Gastroesophageal sphincter (tissue), 4 donors: Measurements from ENCODE around the gene CTNNA3. TPM values are rescaled to one million over a fixed set of nuclear protein-coding genes. Genes with fewer than 3 reads are reported as not detected.

ENCODE experiments used
- ATAC-seq: fragments of 150-250 bp; one replicate; pipeline ENCODE4 v1.9.1; 2016; ENCODE audit warnings: mild to moderate bottlenecking, moderate library complexity
- H3K27ac ChIP-seq, 4 donors: fragments of 200-600 bp; sonication (generic) in 3 of 4; 1 replicate in 3 of 4; 2 replicates in 1 of 4; pipeline ENCODE4 v1.5.1; 2016 to 2019
- H3K27me3 ChIP-seq: fragments of 200-600 bp; sonication (generic); one replicate; pipeline ENCODE4 v1.5.1; 2019
- H3K36me3 ChIP-seq, 2 donors: fragments of 200-600 bp; sonication (generic); one replicate each; pipeline ENCODE4 v1.5.1; 2019; ENCODE audit warnings: control low read depth in 1 of 2
- H3K4me1 ChIP-seq, 3 donors: fragments of 200-600 bp; sonication (generic); 1 replicate in 2 of 3; 2 replicates in 1 of 3; pipeline ENCODE4 v1.5.1; 2016 to 2019; ENCODE audit warnings: control low read depth in 2 of 3
- H3K4me3 ChIP-seq, 2 donors: fragments of 200-600 bp; sonication (generic); one replicate each; pipeline ENCODE4 v1.5.1; 2019; ENCODE audit warnings: mild to moderate bottlenecking in 1 of 2, moderate library complexity in 1 of 2
- H3K9me3 ChIP-seq, 3 donors: fragments of 200-600 bp; sonication (generic); one replicate each; pipeline ENCODE4 v1.5.1; 2017 to 2019; ENCODE audit warnings: control low read depth in 2 of 3
- CTCF ChIP-seq, 4 experiments: fragments of 200-600 bp in 2 of 4; fragments of 450-650 bp in 2 of 4; sonication (generic) in 1 of 4; IDR thresholded peaks; one replicate each; pipeline ENCODE4 v1.5.1; 2017 to 2019; ENCODE audit warnings: antibody characterized with exemption in 4 of 4, mild to moderate bottlenecking in 2 of 4, moderate library complexity in 2 of 4
- EP300 ChIP-seq: sonication (generic); formaldehyde crosslinking; IDR thresholded peaks from one replicate; pipeline ENCODE4 v1.6.1; 2017; ENCODE audit warnings: antibody characterized with exemption, mild to moderate bottlenecking
- POLR2A ChIP-seq, 2 donors: fragments of 450-650 bp; IDR thresholded peaks; one replicate each; pipeline ENCODE4 v1.6.1; 2017; ENCODE audit warnings: antibody characterized with exemption in 2 of 2, mild to moderate bottlenecking in 2 of 2, moderate library complexity in 1 of 2
- POLR2AphosphoS5 ChIP-seq: sonication (generic); formaldehyde crosslinking; IDR thresholded peaks from one replicate; pipeline ENCODE4 v1.6.1; 2017; ENCODE audit warnings: antibody characterized with exemption
- WGBS, 2 donors: methylation state at CpG; one replicate each; pipeline ENCODE4 v1.1.5; 2018; ENCODE audit warnings: low coverage in 1 of 2; 5-methylcytosine and 5-hydroxymethylcytosine counted together
- total RNA-seq, 4 donors: library from RNA; depleted of rRNA; stranded (reverse); fragments of >200 nt; gene quantifications; one replicate each; pipeline ENCODE4 v1.1.0, GENCODE V29; 2016

The CTNNA3 gene
- total RNA-seq, 4 donors from 2014 or later: 5.1 to 22.0 (median 13.8) TPM

GRCh38 chr10:66234872-66235271 lies 1461.1 kb downstream of the CTNNA3 start:
- Histone ChIP-seq H3K4me3 (no peak overlapping the region), H3K27me3 (no peaks in the 10 kb centered on the region), H3K9me3 (peaks cover 0 to 10% (median 0%) of the 10 kb centered on the region in 3 donors), H3K36me3 (no peaks in the 10 kb centered on the region), H3K4me1 (no peaks in the 10 kb centered on the region), H3K27ac (no peak overlapping the region)
- 84 to 88% methylated on average over 4 of the region's 4 CpGs for WGBS, 2 donors
- TF ChIP-seq CTCF (IDR thresholded peaks at IDR 0.05): no peak
- no peak for TF ChIP-seq EP300
- no peak for TF ChIP-seq POLR2AphosphoS5
- TF ChIP-seq POLR2A (IDR thresholded peaks at IDR 0.05): no peak
- ATAC-seq: no peak

GRCh38 chr10:66228887-66229286 lies 1467.1 kb downstream of the CTNNA3 start:
- Histone ChIP-seq H3K36me3 (no peaks in the 10 kb centered on the region), H3K27ac (no peak overlapping the region), H3K4me1 (no peaks in the 10 kb centered on the region), H3K27me3 (no peaks in the 10 kb centered on the region), H3K9me3 (peaks cover 0 to 28% (median 0%) of the 10 kb centered on the region in 3 donors), H3K4me3 (no peak overlapping the region)
- no peak for TF ChIP-seq CTCF (IDR thresholded peaks at IDR 0.05)
- no peak for TF ChIP-seq POLR2A (IDR thresholded peaks at IDR 0.05)
- no peak for TF ChIP-seq EP300
- no peak for TF ChIP-seq POLR2AphosphoS5
- ATAC-seq: no peak

- Histone ChIP-seq H3K9me3 (peaks cover 0 to 12% (median 0%) of the 10 kb centered on the region in 3 donors), H3K4me3 (no peak overlapping the region), H3K36me3 (no peaks in the 10 kb centered on the region), H3K4me1 (no peaks in the 10 kb centered on the region), H3K27me3 (no peaks in the 10 kb centered on the region), H3K27ac (no peak overlapping the region)
- TF ChIP-seq POLR2A (IDR thresholded peaks at IDR 0.05): no peak
- TF ChIP-seq EP300: no peak
- TF ChIP-seq CTCF (IDR thresholded peaks at IDR 0.05): no peak
- TF ChIP-seq POLR2AphosphoS5: no peak
- 82% methylated on average over 1 of the region's 1 CpG; no CpG with 5 or more reads in 1 of the 2 donors for WGBS, 2 donors
- ATAC-seq: no peak
Observed at GRCh38 chr10:66223656-66224055, 1472.3 kb downstream of the CTNNA3 start.

GRCh38 chr10:66222462-66223046 lies 1473.4 kb downstream of the CTNNA3 start:
- Histone ChIP-seq H3K9me3 (peaks cover 0 to 12% (median 0%) of the 10 kb centered on the region in 3 donors), H3K27me3 (no peaks in the 10 kb centered on the region), H3K27ac (no peak overlapping the region), H3K36me3 (no peaks in the 10 kb centered on the region), H3K4me3 (no peak overlapping the region), H3K4me1 (no peaks in the 10 kb centered on the region)
- ATAC-seq: no peak
- WGBS, 2 donors: 77 to 86% methylated on average over 2 to 3 of the region's 3 CpGs
- no peak for TF ChIP-seq POLR2A (IDR thresholded peaks at IDR 0.05)
- no peak for TF ChIP-seq EP300

- no peaks in the 10 kb centered on the region for H3K27me3 ChIP-seq
- H3K4me3 ChIP-seq: no peak overlapping the region
- no peak for ATAC-seq
- H3K27ac ChIP-seq: no peak overlapping the region
- H3K4me1 ChIP-seq: no peaks in the 10 kb centered on the region
- H3K36me3 ChIP-seq: no peaks in the 10 kb centered on the region
- TF ChIP-seq POLR2A (IDR thresholded peaks at IDR 0.05) (no peak), EP300 (no peak), POLR2AphosphoS5 (no peak), CTCF (IDR thresholded peaks at IDR 0.05) (no peak)
- H3K9me3 ChIP-seq: no peaks in the 10 kb centered on the region
- WGBS, 2 donors: 65 to 78% methylated on average over 3 to 5 of the region's 5 CpGs
Observed at GRCh38 chr10:66218981-66219587, 1476.9 kb downstream of the CTNNA3 start.
